GM21360 (cell line): ENCODE measurements around the gene GAB4.

ENCODE experiments used
- ATAC-seq: cut with Tn5 transposase; IDR thresholded peaks from one replicate; pipeline ENCODE4 v1.9.1; 2021; ENCODE audit warnings: mild to moderate bottlenecking, moderate library complexity; ENCODE audit not compliant: unreplicated experiment

The GAB4 gene

DNA sequence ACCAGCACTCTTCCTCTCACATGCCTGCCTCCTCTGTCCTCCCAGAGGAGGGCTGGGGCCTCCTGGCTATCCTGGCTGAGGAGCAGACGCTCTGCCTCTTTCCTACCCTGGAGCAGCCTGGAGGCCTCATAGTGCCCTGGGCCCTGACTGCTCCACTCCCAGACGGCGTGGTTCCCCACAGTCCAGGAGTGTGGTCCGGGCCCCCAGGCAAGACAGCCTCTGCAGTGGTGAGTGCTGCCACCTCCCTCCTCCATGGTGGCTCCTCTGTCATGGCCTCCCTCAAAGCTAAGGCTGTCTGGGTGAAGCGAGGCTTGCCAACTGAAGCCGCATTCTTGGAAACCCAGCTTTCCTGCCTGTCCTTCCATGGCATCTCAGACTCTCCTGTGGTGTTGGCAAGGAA is 19.8 kb downstream of the GAB4 start:
- ATAC-seq = no peak

GRCh38 chr22:16987822-16988221 is 20.2 kb downstream of the GAB4 start:
- no peak for ATAC-seq

GRCh38 chr22:16975155-16975885 is 32.7 kb downstream of the GAB4 start:
- ATAC-seq = no peak

DNA sequence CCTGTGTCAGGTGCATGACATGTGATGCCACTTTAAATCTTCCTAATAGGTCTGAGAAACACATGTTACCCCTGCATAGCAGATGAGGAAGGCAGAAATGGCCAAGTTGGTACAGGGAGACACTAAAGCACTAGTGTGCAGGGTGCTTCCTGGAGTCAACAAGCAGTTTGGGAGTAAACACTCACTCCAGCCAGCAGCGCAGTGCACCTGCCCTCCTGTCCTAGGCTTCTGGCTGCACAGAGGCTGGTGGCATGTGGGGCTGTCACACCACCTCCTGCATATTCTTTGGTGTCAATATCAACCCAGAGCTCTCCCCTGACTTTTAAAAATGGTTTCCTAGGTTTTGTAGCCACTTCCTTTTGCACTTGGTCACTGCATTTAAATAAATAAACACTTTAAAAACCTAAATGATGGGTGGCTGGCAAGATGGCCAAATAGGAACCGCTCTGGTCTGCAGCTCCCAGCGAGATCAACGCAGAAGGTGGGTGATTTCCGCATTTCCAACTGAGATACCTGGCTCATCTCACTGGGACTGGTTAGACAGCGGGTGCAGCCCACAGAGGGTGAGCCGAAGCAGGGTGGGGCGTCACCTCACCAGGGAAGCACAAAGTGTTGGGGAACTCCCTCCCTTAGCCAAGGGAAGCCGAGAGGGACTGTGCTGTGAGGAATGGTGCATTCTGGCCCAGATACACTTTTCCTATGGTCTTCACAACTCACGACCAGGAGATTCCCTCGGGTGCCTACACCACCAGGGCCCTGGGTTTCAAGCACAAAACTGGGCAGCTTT is 33.5 kb downstream of the GAB4 start:
- ATAC-seq = no peak

- no peak for ATAC-seq
Observed at GRCh38 chr22:16973591-16974297, 34.3 kb downstream of the GAB4 start.

GRCh38 chr22:16972311-16972710 is 35.7 kb downstream of the GAB4 start:
- no peak for ATAC-seq

DNA sequence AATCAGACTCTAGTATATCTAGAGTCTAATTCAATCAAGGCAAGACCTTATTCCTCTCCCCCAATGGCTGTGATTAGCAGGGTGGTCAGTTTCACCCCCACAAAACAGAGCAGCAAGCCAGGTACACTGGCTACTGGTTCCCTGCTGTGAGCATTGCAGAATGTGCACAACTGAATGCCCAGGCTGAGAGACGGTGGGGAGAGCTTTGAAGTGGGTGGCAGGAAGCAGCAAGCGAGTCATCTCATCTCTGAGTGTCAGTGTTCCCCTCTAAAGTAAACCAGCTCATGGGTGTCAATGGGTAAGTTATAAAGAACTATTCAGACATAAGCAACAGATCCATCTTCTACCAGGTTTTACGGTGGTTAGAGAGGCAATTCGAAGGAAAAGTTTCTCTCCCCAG is 37.6 kb downstream of the GAB4 start:
- ATAC-seq = no peak

GRCh38 chr22:16969508-16970327 is 38.3 kb downstream of the GAB4 start:
- ATAC-seq = no peak

DNA sequence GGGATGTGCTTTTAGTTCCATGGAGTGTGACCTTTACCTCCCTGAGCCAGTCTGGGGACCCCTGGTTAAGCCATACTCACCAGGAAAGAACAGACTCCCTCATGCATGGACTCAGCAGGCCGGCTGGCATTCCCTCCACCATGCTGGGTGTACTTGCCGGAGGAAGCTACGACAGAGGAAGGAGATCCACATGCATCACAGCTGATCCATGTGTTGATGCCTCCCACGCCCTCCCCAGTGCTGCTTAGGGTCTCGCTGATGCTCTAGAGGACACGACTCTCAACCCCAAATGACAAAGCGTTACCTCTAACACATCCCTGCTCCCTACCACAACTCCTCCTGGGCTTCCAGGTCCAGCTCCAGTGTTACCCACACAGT is 39.8 kb downstream of the GAB4 start:
- no peak for ATAC-seq

GRCh38 chr22:16967453-16968217 is 40.4 kb downstream of the GAB4 start:
- no peak for ATAC-seq

- no peak for ATAC-seq
Observed at GRCh38 chr22:16966251-16966650, 41.8 kb downstream of the GAB4 start.

- no peak for ATAC-seq
Observed at GRCh38 chr22:16965560-16965959, 42.5 kb downstream of the GAB4 start.

DNA sequence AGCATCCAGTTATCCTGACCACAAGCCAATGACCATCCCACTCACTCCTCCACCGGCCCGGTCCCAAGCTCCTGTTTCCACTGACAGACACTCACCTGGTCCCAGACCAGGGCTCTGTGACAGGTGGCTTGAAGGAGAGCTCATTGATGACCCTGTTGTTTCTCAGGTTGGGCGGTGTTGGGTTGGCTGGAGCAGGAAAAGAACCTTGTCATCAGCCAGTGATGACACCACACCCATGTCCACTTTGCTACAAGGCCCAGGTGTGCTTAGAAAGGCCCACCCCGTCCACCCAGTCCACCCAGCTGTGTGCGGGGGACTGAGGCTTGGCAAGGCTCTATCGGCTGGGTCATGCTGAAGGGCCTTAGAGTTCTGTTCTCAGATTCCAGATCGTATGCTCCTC is 42.9 kb downstream of the GAB4 start:
- no peak for ATAC-seq

DNA sequence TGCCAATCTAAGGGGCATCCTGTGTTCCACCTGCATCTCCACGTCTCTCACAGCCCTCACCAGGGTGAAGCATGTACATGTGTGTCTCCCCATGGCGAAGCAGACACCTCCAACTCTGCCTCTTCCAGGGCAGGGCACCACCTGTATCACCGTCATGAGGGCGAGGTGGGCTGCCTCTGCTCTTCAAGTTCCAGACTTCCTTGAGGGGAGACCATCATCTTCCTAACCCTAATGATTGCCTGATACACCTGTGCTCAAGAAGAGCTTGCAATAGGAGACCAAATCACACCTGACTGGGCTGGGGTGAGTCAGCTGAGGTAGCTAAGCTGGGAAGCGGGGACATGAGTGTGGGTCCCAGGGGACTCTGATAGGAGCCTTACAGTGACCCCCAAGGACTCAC is 43.7 kb downstream of the GAB4 start:
- ATAC-seq = no peak

GRCh38 chr22:16963189-16963945 is 44.7 kb downstream of the GAB4 start:
- no peak for ATAC-seq

DNA sequence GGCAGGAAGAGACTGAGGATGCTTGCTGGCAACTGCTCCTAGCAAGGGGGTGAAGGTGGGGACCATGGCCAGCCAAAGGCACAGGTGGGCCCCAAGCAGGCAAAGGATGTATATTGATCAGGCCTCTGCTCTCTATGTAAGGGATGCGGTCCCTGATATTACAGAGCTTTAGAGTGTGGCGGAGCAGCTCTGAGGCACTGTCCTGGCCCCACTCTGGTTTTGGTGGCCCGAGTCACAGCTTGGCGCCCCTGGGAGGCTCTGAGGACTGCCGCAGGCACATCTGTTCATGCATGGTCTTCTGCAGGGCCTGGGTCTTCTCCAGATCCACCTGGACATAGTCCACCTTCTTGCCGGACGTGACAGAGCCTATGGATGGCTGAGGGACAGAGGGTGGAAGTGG is 45.5 kb downstream of the GAB4 start:
- no peak for ATAC-seq

DNA sequence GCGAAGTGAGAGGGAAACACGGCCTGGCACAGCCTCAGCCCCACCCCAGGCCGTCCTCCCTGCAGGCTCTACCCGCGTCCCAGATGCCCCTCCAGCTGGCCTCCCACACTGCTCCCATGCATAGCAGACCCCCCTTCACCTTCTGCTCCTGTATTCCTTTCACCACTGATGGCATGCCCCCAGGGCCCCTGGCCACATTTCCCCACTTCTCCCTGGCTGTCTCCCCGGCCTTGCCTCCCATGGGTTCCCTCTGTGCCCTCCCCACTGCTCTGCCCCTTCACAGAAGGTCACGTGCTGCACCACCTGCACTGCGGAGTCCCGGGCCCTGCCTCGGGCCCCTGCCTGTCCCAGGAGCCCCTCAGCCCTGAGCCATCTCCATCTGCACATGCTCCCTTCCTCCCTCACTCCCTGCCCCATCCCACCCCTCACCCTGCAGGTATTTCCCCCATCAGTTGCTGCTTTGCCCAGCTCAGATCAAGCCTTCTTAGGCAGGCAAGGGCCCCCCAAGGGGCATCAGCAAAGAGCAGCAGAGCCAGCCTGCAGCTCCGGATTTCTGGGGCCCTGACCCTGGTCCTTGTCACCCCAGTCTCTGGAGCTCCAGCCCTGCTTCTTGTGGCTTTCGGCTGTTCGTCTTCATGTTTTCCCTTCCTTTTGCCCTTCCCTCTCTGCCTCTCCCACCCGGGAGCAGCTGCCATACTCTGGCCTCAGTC is 46.4 kb downstream of the GAB4 start:
- ATAC-seq = no peak

DNA sequence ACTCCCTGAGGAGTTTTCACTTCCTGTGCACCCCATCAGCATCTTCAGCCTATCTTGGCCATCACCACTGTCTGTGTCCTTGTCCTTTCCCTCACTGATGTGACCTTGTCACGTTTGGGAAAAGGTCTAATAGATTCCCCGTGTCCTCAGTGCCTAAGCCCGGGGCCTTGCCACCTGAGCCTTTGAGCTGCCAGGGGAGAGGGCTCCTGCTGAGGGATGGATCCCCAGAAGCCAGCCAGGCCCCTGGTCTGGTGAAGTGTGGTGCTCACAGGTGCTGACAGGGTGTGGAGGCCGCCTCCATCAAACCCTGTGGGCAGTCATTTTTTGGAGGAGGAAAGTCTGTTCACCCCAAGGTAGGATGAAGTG is 47.2 kb downstream of the GAB4 start:
- no peak for ATAC-seq
